Osteoblast (primary cell): ENCODE measurements around the gene MEF2A. TPM values are rescaled to one million over a fixed set of nuclear protein-coding genes. Genes with fewer than 3 reads are reported as not detected.

Experiments used
- DNase-seq: peaks from one replicate; pipeline ENCODE4 v3.0.0; 2011; ENCODE audit warnings: low spot score, mixed read lengths; ENCODE audit not compliant: insufficient read length; ENCODE audit errors: missing footprints
- H2AFZ ChIP-seq: 2 replicates; pipeline ENCODE4 v1.6.0; 2011; ENCODE audit warnings: mild to moderate bottlenecking, low read length
- H3K27ac ChIP-seq: 2 replicates; pipeline ENCODE4 v1.5.1; 2011; ENCODE audit warnings: mild to moderate bottlenecking, low read depth, low read length, moderate library complexity
- H3K27me3 ChIP-seq: 2 replicates; pipeline ENCODE4 v1.6.0; 2012; ENCODE audit warnings: mild to moderate bottlenecking, control low read depth, inconsistent platforms, low read length, moderate library complexity; ENCODE audit not compliant: insufficient read depth
- H3K36me3 ChIP-seq: 2 replicates; pipeline ENCODE4 v1.5.1; 2011; ENCODE audit warnings: mild to moderate bottlenecking, low read length, control low read depth, moderate library complexity; ENCODE audit not compliant: insufficient read depth
- H3K4me1 ChIP-seq: 2 replicates; pipeline ENCODE4 v1.5.1; 2011; ENCODE audit warnings: mild to moderate bottlenecking, low read length, control low read depth, moderate library complexity; ENCODE audit not compliant: insufficient read depth
- H3K4me2 ChIP-seq: 2 replicates; pipeline ENCODE4 v1.6.0; 2011; ENCODE audit warnings: mild to moderate bottlenecking, low read length; ENCODE audit not compliant: insufficient read depth
- H3K4me3 ChIP-seq: fragments of 200-600 bp; sonication (generic); 3 replicates; pipeline ENCODE4 v1.5.1; 2012; ENCODE audit warnings: mild to moderate bottlenecking, low read length, inconsistent platforms; ENCODE audit not compliant: insufficient read depth
- H3K79me2 ChIP-seq: 2 replicates; pipeline ENCODE4 v1.6.0; 2012; ENCODE audit warnings: mild to moderate bottlenecking, low read length, control low read depth, inconsistent platforms; ENCODE audit not compliant: insufficient read depth
- H3K9me3 ChIP-seq: 2 replicates; pipeline ENCODE4 v1.5.1; 2011; ENCODE audit warnings: low read depth, low read length, control low read depth
- H4K20me1 ChIP-seq: 2 replicates; pipeline ENCODE4 v1.6.0; 2012; ENCODE audit warnings: mild to moderate bottlenecking, low read length, control low read depth; ENCODE audit not compliant: insufficient read depth
- CTCF ChIP-seq: IDR thresholded peaks from 2 replicates; pipeline ENCODE4 v1.5.1; 2011; ENCODE audit warnings: mild to moderate bottlenecking, low read depth, low read length, moderate library complexity; ENCODE audit errors: extremely low read depth
- total RNA-seq: library from RNA; depleted of rRNA; stranded (reverse); fragments of >200 nt; gene quantifications from 2 replicates; pipeline ENCODE4 v1.2.3, GENCODE V29; 2012

MEF2A gene
- total RNA-seq, 1 donor: 55.4 TPM

GRCh38 chr15:99729920-99730319 lies 164.1 kb downstream of the MEF2A start:
- DNase-seq: peak; percentile 80
- H3K4me2 ChIP-seq: peak overlapping the region; percentile 9
- peaks cover 11% of the 10 kb centered on the region for H3K36me3 ChIP-seq
- H2AFZ ChIP-seq: no peak overlapping the region
- H3K4me1 ChIP-seq: peaks cover 7% of the 10 kb centered on the region
- H3K9me3 ChIP-seq: no peaks in the 10 kb centered on the region
- H4K20me1 ChIP-seq: no peaks in the 10 kb centered on the region
- H3K27ac ChIP-seq: no peak overlapping the region
- H3K27me3 ChIP-seq: no peaks in the 10 kb centered on the region
- peaks cover 4% of the 10 kb centered on the region for H3K79me2 ChIP-seq
- no peak overlapping the region for H3K4me3 ChIP-seq
- peak; percentile 68 for TF ChIP-seq CTCF

GRCh38 chr15:99731336-99732123 lies 165.7 kb downstream of the MEF2A start:
- H3K27ac ChIP-seq: no peak overlapping the region
- peaks cover 4% of the 10 kb centered on the region for H3K79me2 ChIP-seq
- peaks cover 7% of the 10 kb centered on the region for H3K4me1 ChIP-seq
- DNase-seq: no peak
- H3K36me3 ChIP-seq: peaks cover 11% of the 10 kb centered on the region
- no peaks in the 10 kb centered on the region for H3K9me3 ChIP-seq
- peak overlapping the region; percentile 95 for H3K4me2 ChIP-seq
- no peaks in the 10 kb centered on the region for H3K27me3 ChIP-seq
- H4K20me1 ChIP-seq: no peaks in the 10 kb centered on the region
- TF ChIP-seq CTCF: no peak
- no peak overlapping the region for H2AFZ ChIP-seq
- no peak overlapping the region for H3K4me3 ChIP-seq

GRCh38 chr15:99732124-99732750 lies 166.5 kb downstream of the MEF2A start:
- Histone ChIP-seq H3K4me3 (peak overlapping the region; percentile 84), H3K9me3 (no peaks in the 10 kb centered on the region), H3K27ac (peak overlapping the region; percentile 56), H3K4me2 (peak overlapping the region; percentile 95), H3K27me3 (no peaks in the 10 kb centered on the region), H3K79me2 (peaks cover 4% of the 10 kb centered on the region), H4K20me1 (no peaks in the 10 kb centered on the region), H3K4me1 (peaks cover 7% of the 10 kb centered on the region), H3K36me3 (peaks cover 11% of the 10 kb centered on the region), H2AFZ (peak overlapping the region; percentile 84)
- peak; percentile 86 for DNase-seq
- no peak for TF ChIP-seq CTCF

GRCh38 chr15:99732751-99733267 lies 167.0 kb downstream of the MEF2A start:
- Histone ChIP-seq H3K4me1 (peaks cover 7% of the 10 kb centered on the region), H3K4me3 (peak overlapping the region; percentile 84), H3K79me2 (peaks cover 4% of the 10 kb centered on the region), H3K27me3 (no peaks in the 10 kb centered on the region), H3K36me3 (peaks cover 11% of the 10 kb centered on the region), H3K27ac (peak overlapping the region; percentile 56), H3K9me3 (no peaks in the 10 kb centered on the region), H3K4me2 (peak overlapping the region; percentile 95), H4K20me1 (no peaks in the 10 kb centered on the region), H2AFZ (peak overlapping the region; percentile 84)
- peak; percentile 79 for DNase-seq
- TF ChIP-seq CTCF: no peak
